ENCODE data around the gene LRIG2.

DNA sequence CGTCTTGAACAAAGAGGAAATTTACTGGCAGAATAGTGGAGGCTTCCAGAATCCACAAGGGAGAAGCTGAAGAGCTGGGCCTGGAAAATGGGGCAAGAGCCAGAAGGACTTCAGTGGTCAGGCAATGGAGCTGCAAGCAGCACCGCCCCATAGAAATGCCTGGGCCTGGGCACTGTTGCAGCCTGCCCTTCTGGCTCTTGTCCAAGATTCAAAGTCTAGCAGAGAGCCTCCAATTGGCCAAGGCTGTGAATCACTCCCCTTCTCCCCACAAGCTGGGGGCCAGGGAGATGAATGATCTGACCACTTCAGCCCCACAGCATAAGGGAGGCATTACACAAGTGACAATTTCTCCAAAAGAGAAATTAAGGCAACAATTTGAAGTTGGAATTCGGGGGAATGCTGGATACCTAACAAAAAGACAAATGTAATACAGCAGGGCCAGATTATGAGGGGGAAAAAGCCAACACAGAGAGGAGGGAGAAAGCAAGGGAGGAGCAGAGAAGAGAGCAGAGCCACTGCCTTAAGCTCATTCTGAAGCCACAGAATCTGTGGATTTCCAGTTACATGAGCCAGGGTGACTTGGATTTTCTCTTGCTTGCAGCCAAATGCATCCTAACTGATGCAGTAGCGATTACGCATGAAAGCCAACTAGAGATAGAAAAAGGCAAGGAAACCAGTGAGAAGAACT, 80.3 kb downstream of the LRIG2 start:
- TF ChIP-seq POLR2A (IDR thresholded peaks at IDR 0.05; ENCODE audit: low read depth, low read length): no peak
- TF ChIP-seq TAF1 (IDR thresholded peaks at IDR 0.05; ENCODE audit: borderline replicate concordance, low read depth, low read length): no peak
